Measurements from ENCODE around the gene GATA5.

DNA sequence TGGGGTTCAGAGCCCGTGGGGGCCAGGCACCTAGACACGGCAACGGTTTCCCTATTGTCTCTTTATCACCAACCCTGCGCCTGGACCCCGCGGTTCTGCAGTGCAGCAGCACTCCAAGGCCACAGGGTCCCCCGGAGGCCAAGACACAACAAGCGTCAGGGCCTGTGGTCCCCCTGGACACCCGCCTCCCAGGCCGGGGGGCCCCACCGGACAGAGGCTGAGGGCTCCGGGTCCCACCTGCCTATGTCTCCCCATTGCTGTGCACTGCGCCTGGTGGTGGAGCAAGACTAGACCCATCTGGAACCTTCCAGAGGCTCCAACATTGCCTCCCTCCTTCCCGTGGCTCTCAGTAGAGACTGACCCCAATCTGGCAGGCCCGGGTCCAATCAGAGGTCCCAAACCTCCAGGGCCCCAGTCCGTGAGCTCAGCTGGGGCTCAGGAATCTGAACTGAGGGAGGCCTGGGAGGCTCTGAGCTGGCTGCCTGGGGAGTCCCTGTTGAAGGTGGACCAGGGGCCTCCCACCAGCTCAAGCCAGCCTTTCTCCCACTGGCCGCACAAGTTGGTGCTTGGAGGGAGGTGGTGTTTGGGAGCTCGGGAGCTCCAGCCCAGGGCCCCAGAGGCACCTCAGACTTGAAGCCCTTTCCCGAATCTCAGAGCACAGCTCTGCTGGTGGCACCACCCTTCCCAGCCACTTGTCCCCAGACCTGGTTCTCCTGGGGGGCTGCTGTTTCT lies 8.8 kb downstream of the GATA5 start:
- TF ChIP-seq, protein P1, sequence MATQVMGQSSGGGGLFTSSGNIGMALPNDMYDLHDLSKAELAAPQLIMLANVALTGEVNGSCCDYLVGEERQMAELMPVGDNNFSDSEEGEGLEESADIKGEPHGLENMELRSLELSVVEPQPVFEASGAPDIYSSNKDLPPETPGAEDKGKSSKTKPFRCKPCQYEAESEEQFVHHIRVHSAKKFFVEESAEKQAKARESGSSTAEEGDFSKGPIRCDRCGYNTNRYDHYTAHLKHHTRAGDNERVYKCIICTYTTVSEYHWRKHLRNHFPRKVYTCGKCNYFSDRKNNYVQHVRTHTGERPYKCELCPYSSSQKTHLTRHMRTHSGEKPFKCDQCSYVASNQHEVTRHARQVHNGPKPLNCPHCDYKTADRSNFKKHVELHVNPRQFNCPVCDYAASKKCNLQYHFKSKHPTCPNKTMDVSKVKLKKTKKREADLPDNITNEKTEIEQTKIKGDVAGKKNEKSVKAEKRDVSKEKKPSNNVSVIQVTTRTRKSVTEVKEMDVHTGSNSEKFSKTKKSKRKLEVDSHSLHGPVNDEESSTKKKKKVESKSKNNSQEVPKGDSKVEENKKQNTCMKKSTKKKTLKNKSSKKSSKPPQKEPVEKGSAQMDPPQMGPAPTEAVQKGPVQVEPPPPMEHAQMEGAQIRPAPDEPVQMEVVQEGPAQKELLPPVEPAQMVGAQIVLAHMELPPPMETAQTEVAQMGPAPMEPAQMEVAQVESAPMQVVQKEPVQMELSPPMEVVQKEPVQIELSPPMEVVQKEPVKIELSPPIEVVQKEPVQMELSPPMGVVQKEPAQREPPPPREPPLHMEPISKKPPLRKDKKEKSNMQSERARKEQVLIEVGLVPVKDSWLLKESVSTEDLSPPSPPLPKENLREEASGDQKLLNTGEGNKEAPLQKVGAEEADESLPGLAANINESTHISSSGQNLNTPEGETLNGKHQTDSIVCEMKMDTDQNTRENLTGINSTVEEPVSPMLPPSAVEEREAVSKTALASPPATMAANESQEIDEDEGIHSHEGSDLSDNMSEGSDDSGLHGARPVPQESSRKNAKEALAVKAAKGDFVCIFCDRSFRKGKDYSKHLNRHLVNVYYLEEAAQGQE (IDR thresholded peaks at IDR 0.05; ENCODE audit: insufficient read depth in 1 of 2, low read depth in 2 of 2, low read length in 2 of 2): no peak
- TF ChIP-seq TAF1 (IDR thresholded peaks at IDR 0.05; ENCODE audit: borderline replicate concordance, insufficient read depth, low read length) (no peak), POLR2AphosphoS5 (IDR thresholded peaks at IDR 0.05; ENCODE audit: low read depth, low read length) (no peak), FOXP2 (optimal IDR thresholded peaks at IDR 0.05; ENCODE audit: borderline replicate concordance, extremely low read depth, extremely low read length, insufficient read depth) (no peak), SIN3A (IDR thresholded peaks at IDR 0.05; ENCODE audit: borderline replicate concordance, insufficient read depth, low read length) (no peak)
